Lung (tissue), 12 donors: ENCODE data around the gene FCER2. TPM values are rescaled to one million over a fixed set of nuclear protein-coding genes. Genes with fewer than 3 reads are reported as not detected.

ENCODE experiments used
- ATAC-seq: fragments of 200-7000 bp; cut with Tn5 transposase; one replicate; pipeline ENCODE4 v1.9.1; 2020; ENCODE audit warnings: moderate number of reproducible peaks; ENCODE audit not compliant: insufficient read depth, low FRiP score
- DNase-seq, 3 donors: peaks; one replicate each; pipeline ENCODE4 v3.0.0-alpha.2; 2013 to 2017
- H3K27ac ChIP-seq, 2 donors: one replicate each; pipeline ENCODE4 v1.5.1; 2013; ENCODE audit warnings: mild to moderate bottlenecking in 2 of 2, moderate library complexity in 2 of 2, control low read depth in 1 of 2, inconsistent platforms in 1 of 2, low read depth in 1 of 2, low read length in 1 of 2
- H3K27me3 ChIP-seq, 3 donors: one replicate each; pipeline ENCODE4 v1.5.1; 2013; ENCODE audit warnings: low read length in 2 of 3; ENCODE audit not compliant: control insufficient read depth in 3 of 3, insufficient read depth in 3 of 3
- H3K36me3 ChIP-seq, 4 donors: one replicate each; pipeline ENCODE4 v1.5.1; 2013; ENCODE audit warnings: low read length in 4 of 4, mild to moderate bottlenecking in 1 of 4, moderate library complexity in 1 of 4; ENCODE audit not compliant: control insufficient read depth in 4 of 4, insufficient read depth in 4 of 4
- H3K4me1 ChIP-seq, 5 donors: one replicate each; pipeline ENCODE4 v1.5.1; 2013; ENCODE audit warnings: low read length in 5 of 5, mild to moderate bottlenecking in 2 of 5, moderate library complexity in 1 of 5; ENCODE audit not compliant: control insufficient read depth in 5 of 5, insufficient read depth in 5 of 5
- H3K4me3 ChIP-seq: one replicate; pipeline ENCODE4 v1.5.1; 2013; ENCODE audit warnings: mild to moderate bottlenecking, control low read depth, moderate library complexity
- H3K9ac ChIP-seq, 2 donors: one replicate each; pipeline ENCODE4 v1.5.1; 2013; ENCODE audit warnings: low read length in 2 of 2, control low read depth in 1 of 2; ENCODE audit not compliant: insufficient read depth in 1 of 2
- H3K9me3 ChIP-seq, 4 donors: one replicate each; pipeline ENCODE4 v1.5.1; 2013; ENCODE audit warnings: low read length in 3 of 4, mild to moderate bottlenecking in 1 of 4, moderate library complexity in 1 of 4; ENCODE audit not compliant: control insufficient read depth in 4 of 4, insufficient read depth in 3 of 4
- CTCF ChIP-seq: IDR thresholded peaks from 2 replicates; pipeline ENCODE4 v1.5.1; 2012; ENCODE audit warnings: mild to moderate bottlenecking; ENCODE audit errors: control extremely low read depth, extremely low read depth
- WGBS, 2 donors: extraction: QIAGEN DNeasy Blood & Tissue Kit; methylation state at CpG; one replicate each; pipeline ENCODE4 v1.1.7; 2013; 5-methylcytosine and 5-hydroxymethylcytosine counted together
- polyA plus RNA-seq, 2 donors: library from polyadenylated mRNA; stranded (reverse); fragments of 200-250 nt; gene quantifications; one replicate each; pipeline ENCODE4 v1.2.1, GENCODE V29; 2013
- total RNA-seq, 2 donors: library from RNA; depleted of rRNA in 1 of 2; stranded (reverse); fragments of >200 nt in 1 of 2; gene quantifications; one replicate each; pipeline ENCODE4 v1.2.1, GENCODE V29; 2014 to 2021
- donor health status: control.
- donor health status: control.
- donor health status: Bipolar disorder and iron deficiency.
- donor health status: healthy.
- donor health status: DM: yes; HTN: yes; CAD: no.

Gene FCER2
- total and polyA plus RNA-seq, 4 donors = 0.37 to 1.2 (median 0.45) TPM

DNA sequence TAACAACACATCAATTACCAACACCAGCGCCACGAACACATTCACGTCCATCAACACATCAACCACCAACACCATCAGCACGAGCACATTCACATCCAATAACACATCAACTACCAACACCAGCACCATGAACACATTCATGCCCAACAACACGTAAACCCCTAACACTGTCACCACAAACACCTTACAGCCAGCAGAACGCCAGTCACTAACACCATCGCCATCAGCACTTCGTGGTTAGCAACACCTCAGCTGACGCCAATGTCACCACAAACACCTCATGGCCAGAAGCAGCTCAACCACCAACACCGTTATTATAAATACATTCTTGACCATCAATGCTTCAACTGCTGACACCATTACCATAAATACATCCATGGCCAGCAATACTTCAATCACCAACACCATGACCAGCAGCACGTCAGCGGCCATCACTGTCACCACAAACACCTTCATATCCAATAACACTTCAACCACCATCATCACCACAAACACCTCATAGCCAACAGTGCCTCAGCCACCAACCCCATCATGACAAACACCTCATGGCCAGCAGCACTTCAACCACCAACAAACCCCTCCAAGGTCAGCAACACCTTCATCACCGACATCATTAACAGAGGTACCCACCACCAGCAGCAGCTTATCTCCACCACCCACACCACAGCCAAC lies 9.4 kb downstream of the FCER2 start:
- H3K9ac ChIP-seq = no peak overlapping the region
- DNase-seq (no peak), ATAC-seq (no peak)
- H3K9me3 ChIP-seq = peaks cover 0 to 8% (median 0%) of the 10 kb centered on the region in 4 donors
- WGBS, 2 donors = 70 to 72% methylated on average over 13 of the region's 13 CpGs
- H3K4me1 ChIP-seq = no peaks in the 10 kb centered on the region
- TF ChIP-seq CTCF = no peak
- H3K27ac ChIP-seq = no peak overlapping the region
- H3K36me3 ChIP-seq = no peaks in the 10 kb centered on the region
- H3K27me3 ChIP-seq = peaks cover 0 to 9% (median 0%) of the 10 kb centered on the region in 3 donors
- H3K4me3 ChIP-seq = no peak overlapping the region

DNA sequence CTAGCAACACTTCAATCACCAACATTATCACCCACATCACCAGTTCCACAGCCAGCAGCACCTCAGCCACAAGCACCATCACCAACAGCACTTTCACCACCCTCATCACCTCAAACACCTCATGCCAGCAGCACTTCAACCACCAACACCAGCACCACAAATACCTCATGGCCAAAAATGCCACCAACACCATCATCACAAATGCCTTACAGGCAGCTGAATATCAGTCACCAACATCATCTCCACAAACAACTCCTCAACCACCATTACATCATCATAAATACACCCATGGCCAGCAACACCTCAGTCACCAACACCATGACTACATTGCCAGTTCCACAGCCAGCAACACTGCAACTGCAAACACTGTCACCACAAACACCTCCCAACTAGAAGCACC lies 10.4 kb downstream of the FCER2 start:
- H3K9me3 ChIP-seq = peaks cover 0 to 8% (median 0%) of the 10 kb centered on the region in 4 donors
- no peak for TF ChIP-seq CTCF
- no peak overlapping the region for H3K9ac ChIP-seq
- H3K36me3 ChIP-seq = no peaks in the 10 kb centered on the region
- no peak for ATAC-seq
- DNase-seq = no peak
- no peak overlapping the region for H3K27ac ChIP-seq
- H3K4me1 ChIP-seq = no peaks in the 10 kb centered on the region
- no peak overlapping the region for H3K4me3 ChIP-seq
- H3K27me3 ChIP-seq = peaks cover 0 to 5% (median 0%) of the 10 kb centered on the region in 3 donors

DNA sequence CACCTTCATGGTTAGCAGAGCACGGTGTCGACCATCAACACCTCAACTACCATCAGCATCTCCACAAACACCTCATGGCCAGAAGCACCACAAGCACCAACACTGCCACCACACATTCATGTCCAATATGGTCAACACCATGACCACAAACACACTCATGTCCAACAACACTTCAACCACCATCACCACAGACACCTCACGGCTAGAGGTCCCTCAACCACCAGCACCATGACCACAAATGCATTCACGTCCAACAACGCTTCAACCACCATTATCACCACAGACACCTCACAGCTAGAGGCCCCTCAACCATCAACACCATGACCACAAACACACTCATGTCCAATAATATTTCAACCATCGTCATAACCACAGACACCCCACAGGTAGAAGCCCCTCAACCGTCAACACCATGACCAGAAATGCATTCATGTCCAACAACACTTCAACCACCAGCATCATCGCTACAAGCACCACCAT lies 11.1 kb downstream of the FCER2 start:
- ATAC-seq (no peak), DNase-seq (no peak)
- WGBS, 2 donors = 79 to 80% methylated on average over 8 of the region's 8 CpGs
- Histone ChIP-seq H3K9me3 (peaks cover 0 to 8% (median 0%) of the 10 kb centered on the region in 4 donors), H3K36me3 (no peaks in the 10 kb centered on the region), H3K27me3 (peaks cover 0 to 5% (median 0%) of the 10 kb centered on the region in 3 donors), H3K4me3 (no peak overlapping the region), H3K9ac (no peak overlapping the region), H3K27ac (no peak overlapping the region), H3K4me1 (no peaks in the 10 kb centered on the region)
- TF ChIP-seq CTCF = no peak
